ENCODE results near the gene PPP1R12C.
"Not testable (repeated sequence)": the region's sequence is repeated elsewhere in the genome, so short reads cannot be mapped to it uniquely, and the experiment has no call there.

PPP1R12C gene

GRCh38 chr19:55070466-55071128, 46.8 kb downstream of the PPP1R12C start:
- DNase-seq = no peak

- no peak for DNase-seq
Observed at GRCh38 chr19:55069865-55070197, 47.6 kb downstream of the PPP1R12C start.

- no peak for DNase-seq
Observed at GRCh38 chr19:55068950-55069864, 48.2 kb downstream of the PPP1R12C start.

- no peak for DNase-seq
Observed at GRCh38 chr19:55067869-55068268, 49.6 kb downstream of the PPP1R12C start.

GRCh38 chr19:55066107-55066709, 51.2 kb downstream of the PPP1R12C start:
- no peak for DNase-seq

GRCh38 chr19:55065516-55065915, 51.9 kb downstream of the PPP1R12C start:
- DNase-seq = not testable (repeated sequence)

- DNase-seq = no peak
Observed at GRCh38 chr19:55063492-55063843, 54.0 kb downstream of the PPP1R12C start.

- peak; percentile 97 to 98 for DNase-seq
Observed at GRCh38 chr19:55062735-55063491, 54.5 kb downstream of the PPP1R12C start, which contains the start of gene RDH13. TSS of gene RDH13 (minus strand) at chr19:55063148. CDS start at chr19:55063032, 116 bp downstream.

GRCh38 chr19:55060287-55060686, 57.1 kb downstream of the PPP1R12C start:
- DNase-seq = not testable (repeated sequence)

- DNase-seq = no peak
Observed at GRCh38 chr19:55058781-55059610, 58.4 kb downstream of the PPP1R12C start.

GRCh38 chr19:55056827-55057226, 60.6 kb downstream of the PPP1R12C start:
- no peak for DNase-seq

GRCh38 chr19:55053735-55054134, 63.7 kb downstream of the PPP1R12C start:
- DNase-seq = no peak

GRCh38 chr19:55050749-55051532, 66.5 kb downstream of the PPP1R12C start:
- no peak for DNase-seq

- DNase-seq = no peak
Observed at GRCh38 chr19:55048446-55048845, 69.0 kb downstream of the PPP1R12C start.

GRCh38 chr19:55047951-55048350, 69.5 kb downstream of the PPP1R12C start:
- DNase-seq = no peak

- DNase-seq = no peak
Observed at GRCh38 chr19:55046975-55047622, 70.3 kb downstream of the PPP1R12C start.

- no peak for DNase-seq
Observed at GRCh38 chr19:55044771-55045716, 72.4 kb downstream of the PPP1R12C start.

GRCh38 chr19:55044286-55044685, 73.2 kb downstream of the PPP1R12C start:
- no peak for DNase-seq

GRCh38 chr19:55042688-55043087, 74.7 kb downstream of the PPP1R12C start:
- no peak for DNase-seq

- no peak for DNase-seq
Observed at GRCh38 chr19:55042344-55042678, 75.1 kb downstream of the PPP1R12C start.

All from activated CD4-positive, alpha-beta T cell treated with anti-CD3 and anti-CD28 coated beads, Interleukin-2, amount 50 U/mL, for 4 hours (primary cell).